H9 (cell line): ENCODE data around the gene COL18A1. TPM values are rescaled to one million over a fixed set of nuclear protein-coding genes. Genes with fewer than 3 reads are reported as not detected.

Experiments
- DNase-seq: peaks from one replicate; pipeline ENCODE4 v3.0.0-alpha.2; 2017
- H2AFZ ChIP-seq: one replicate; pipeline ENCODE4 v1.6.1; 2013; ENCODE audit warnings: mild to moderate bottlenecking, low read length, control low read depth, moderate library complexity
- H2AK5ac ChIP-seq: 2 replicates; pipeline ENCODE4 v1.6.1; 2013; ENCODE audit warnings: low read length, control low read depth, mixed read lengths; ENCODE audit not compliant: insufficient read length
- H2BK120ac ChIP-seq: one replicate; pipeline ENCODE4 v1.6.1; 2013; ENCODE audit warnings: low read depth, mild to moderate bottlenecking, low read length, control low read depth, inconsistent platforms; ENCODE audit not compliant: poor library complexity, severe bottlenecking
- H2BK12ac ChIP-seq: 2 replicates; pipeline ENCODE4 v1.6.1; 2013; ENCODE audit warnings: low read length, control low read depth, mixed read lengths, low read depth; ENCODE audit not compliant: insufficient read length
- H2BK15ac ChIP-seq: 2 replicates; pipeline ENCODE4 v1.6.1; 2013; ENCODE audit warnings: low read depth, low read length, control low read depth
- H2BK20ac ChIP-seq: one replicate; pipeline ENCODE4 v1.6.1; 2013; ENCODE audit warnings: low read depth, mild to moderate bottlenecking, low read length, control low read depth, inconsistent platforms; ENCODE audit not compliant: poor library complexity, severe bottlenecking
- H2BK5ac ChIP-seq: 2 replicates; pipeline ENCODE4 v1.6.1; 2013; ENCODE audit warnings: low read length, control low read depth, mixed read lengths; ENCODE audit not compliant: insufficient read length
- H3K14ac ChIP-seq: 2 replicates; pipeline ENCODE4 v1.6.1; 2013; ENCODE audit warnings: low read length, control low read depth; ENCODE audit not compliant: insufficient read depth
- H3K18ac ChIP-seq: 2 replicates; pipeline ENCODE4 v1.6.1; 2013; ENCODE audit warnings: low read depth, mild to moderate bottlenecking, mixed read lengths, low read length, control low read depth; ENCODE audit not compliant: insufficient read length
- H3K23ac ChIP-seq: 2 replicates; pipeline ENCODE4 v1.6.1; 2013; ENCODE audit warnings: low read length, control low read depth, mixed read lengths, low read depth; ENCODE audit not compliant: insufficient read length
- H3K23me2 ChIP-seq: 2 replicates; pipeline ENCODE4 v1.6.1; 2013; ENCODE audit warnings: low read depth, mild to moderate bottlenecking, mixed read lengths, low read length, control low read depth; ENCODE audit not compliant: insufficient read length, poor library complexity, severe bottlenecking
- H3K27ac ChIP-seq: 2 replicates; pipeline ENCODE4 v1.5.1; 2013; ENCODE audit warnings: low read length, control low read depth, mixed read lengths, low read depth; ENCODE audit not compliant: insufficient read length
- H3K27me3 ChIP-seq: 2 replicates; pipeline ENCODE4 v1.6.1; 2013; ENCODE audit warnings: low read length, control low read depth, inconsistent platforms; ENCODE audit not compliant: insufficient read depth
- H3K4ac ChIP-seq: 2 replicates; pipeline ENCODE4 v1.6.1; 2013; ENCODE audit warnings: low read depth, mild to moderate bottlenecking, control low read depth, inconsistent platforms, low read length, moderate library complexity
- H3K4me1 ChIP-seq: 2 replicates; pipeline ENCODE4 v1.6.1; 2013; ENCODE audit warnings: low read length, control low read depth, inconsistent platforms; ENCODE audit not compliant: insufficient read depth
- H3K4me2 ChIP-seq: 2 replicates; pipeline ENCODE4 v1.6.1; 2013; ENCODE audit warnings: low read length, control low read depth, mixed read lengths; ENCODE audit not compliant: insufficient read length, insufficient read depth
- H3K56ac ChIP-seq: 2 replicates; pipeline ENCODE4 v1.6.1; 2013; ENCODE audit warnings: low read depth, mild to moderate bottlenecking, mixed read lengths, low read length, control low read depth; ENCODE audit not compliant: insufficient read length
- H3K79me1 ChIP-seq: 2 replicates; pipeline ENCODE4 v1.6.1; 2013; ENCODE audit warnings: low read depth, mild to moderate bottlenecking, moderate library complexity, low read length, control low read depth, inconsistent platforms; ENCODE audit not compliant: insufficient read depth, poor library complexity, severe bottlenecking
- H3K79me2 ChIP-seq: 2 replicates; pipeline ENCODE4 v1.6.1; 2013; ENCODE audit warnings: low read length, control low read depth, inconsistent platforms; ENCODE audit not compliant: insufficient read depth
- H3K9ac ChIP-seq: 2 replicates; pipeline ENCODE4 v1.6.1; 2013; ENCODE audit warnings: low read length, control low read depth, mixed read lengths; ENCODE audit not compliant: insufficient read length; ENCODE audit errors: extremely low read depth
- H3K9me3 ChIP-seq: one replicate; pipeline ENCODE4 v1.6.1; 2013; ENCODE audit warnings: low read depth, low read length, inconsistent platforms; ENCODE audit not compliant: control insufficient read depth
- H3T11ph ChIP-seq: one replicate; pipeline ENCODE4 v1.6.1; 2013; ENCODE audit warnings: mild to moderate bottlenecking, low read length, control low read depth, inconsistent platforms
- H4K20me1 ChIP-seq: one replicate; pipeline ENCODE4 v1.6.1; 2013; ENCODE audit not compliant: control insufficient read depth, insufficient read length, insufficient read depth
- H4K5ac ChIP-seq: 2 replicates; pipeline ENCODE4 v1.6.1; 2013; ENCODE audit warnings: low read depth, mild to moderate bottlenecking, mixed read lengths, low read length, control low read depth; ENCODE audit not compliant: insufficient read length
- H4K8ac ChIP-seq: replicated peaks from 2 replicates; pipeline ENCODE4 v1.6.1; 2013; ENCODE audit warnings: low read length, control low read depth, mixed read lengths, low read depth; ENCODE audit not compliant: insufficient read length
- H4K91ac ChIP-seq: 2 replicates; pipeline ENCODE4 v1.6.1; 2013; ENCODE audit warnings: low read depth, mild to moderate bottlenecking, moderate library complexity, mixed read lengths, low read length, control low read depth; ENCODE audit not compliant: insufficient read length
- H3K27ac Mint-ChIP-seq, 3 experiments: 2 replicates in 2 of 3; 3 replicates in 1 of 3; pipeline ENCODE4 v1.8.0; 2020 to 2021; ENCODE audit warnings: mixed read lengths in 3 of 3, mild to moderate bottlenecking in 1 of 3, moderate library complexity in 1 of 3
- H3K27me3 Mint-ChIP-seq: 2 replicates; pipeline ENCODE4 v1.8.0; 2021; ENCODE audit warnings: low read depth, mild to moderate bottlenecking, moderate library complexity, mixed read lengths
- H3K36me3 Mint-ChIP-seq, 3 experiments: 2 replicates in 2 of 3; 3 replicates in 1 of 3; pipeline ENCODE4 v1.8.0; 2020 to 2021; ENCODE audit warnings: low read depth in 3 of 3, mixed read lengths in 3 of 3; ENCODE audit not compliant: insufficient read depth in 1 of 3
- H3K4me1 Mint-ChIP-seq, 2 experiments: 2 replicates each; pipeline ENCODE4 v1.8.0; 2020; ENCODE audit warnings: mixed read lengths in 2 of 2
- H3K4me3 Mint-ChIP-seq, 2 experiments: 2 replicates in 1 of 2; 3 replicates in 1 of 2; pipeline ENCODE4 v1.8.0; 2020 to 2021; ENCODE audit warnings: mild to moderate bottlenecking in 2 of 2, mixed read lengths in 2 of 2, moderate library complexity in 1 of 2
- H3K9me3 Mint-ChIP-seq, 2 experiments: 2 replicates in 1 of 2; 3 replicates in 1 of 2; pipeline ENCODE4 v1.8.0; 2020; ENCODE audit warnings: mild to moderate bottlenecking in 2 of 2, mixed read lengths in 2 of 2, moderate library complexity in 1 of 2
- WGBS: extraction: QIAGEN DNeasy Blood & Tissue Kit; methylation state at CpG from one replicate; pipeline ENCODE4 v1.1.7; 2013; ENCODE audit warnings: missing lambda C conversion rate, low lambda C conversion rate, mixed read lengths; ENCODE audit not compliant: insufficient read length; ENCODE audit errors: extremely low coverage; 5-methylcytosine and 5-hydroxymethylcytosine counted together
- total RNA-seq: library from RNA; stranded (reverse); gene quantifications from 2 replicates; pipeline ENCODE4 v1.2.1, GENCODE V29; 2021
- TF ChIP-seq, protein P1 (sequence below): fragments of 200-600 bp; sonication (generic); conservative IDR thresholded peaks from 3 replicates; pipeline ENCODE4 v1.8.0; 2021; ENCODE audit warnings: antibody characterized with exemption, mild to moderate bottlenecking

Gene COL18A1
- total RNA-seq, 1 experiment from 2014 or later: 232 TPM

DNA sequence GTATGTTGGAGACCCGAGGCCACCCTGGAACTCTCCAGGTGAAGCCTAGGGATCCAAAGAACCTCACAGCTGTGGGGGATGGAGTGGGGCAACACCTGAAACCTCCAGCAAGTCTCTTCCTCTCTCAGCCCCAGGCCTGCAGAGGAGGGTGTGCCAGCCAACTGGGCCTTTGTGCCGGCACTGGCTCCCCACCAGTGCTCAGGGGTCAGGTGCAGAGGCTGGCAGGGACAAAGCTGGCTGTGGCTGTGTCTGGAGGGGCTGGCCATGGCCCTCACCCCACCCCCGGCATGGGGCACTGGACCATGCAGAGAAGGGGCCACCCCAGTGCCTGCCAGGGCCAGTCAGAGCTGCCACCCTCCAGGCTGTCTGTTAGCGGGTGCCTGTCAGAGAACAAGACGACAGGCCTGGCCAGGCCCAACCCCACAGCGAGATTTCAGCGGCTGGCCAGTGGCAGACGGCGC, 3.9 kb downstream of the COL18A1 start:
- H2BK15ac ChIP-seq: no peak overlapping the region
- Mint-ChIP-seq H3K9me3 (no peaks in the 10 kb centered on the region; a peak in 1 of 5 replicates), H3K27ac (peak overlapping the region in 1 of 3 experiments; percentile 64; a peak in 2 of 7 replicates), H3K4me3 (no peak overlapping the region), H3K27me3 (peaks cover 3% of the 10 kb centered on the region), H3K4me1 (peaks cover 63 to 73% of the 10 kb centered on the region in 2 experiments), H3K36me3 (peaks cover 0 to 26% (median 0%) of the 10 kb centered on the region in 3 experiments; a peak in 4 of 7 replicates)
- no peak overlapping the region for H4K8ac ChIP-seq
- no peak overlapping the region for H3K27ac ChIP-seq
- no CpG with 5 or more reads among the region's 9 CpGs for WGBS
- H4K20me1 ChIP-seq: peaks cover 2% of the 10 kb centered on the region
- H2BK20ac ChIP-seq: no peak overlapping the region
- no peak overlapping the region for H3K23ac ChIP-seq
- H3K14ac ChIP-seq: no peak overlapping the region; the same call in 1 of the 2 replicates
- H3K79me2 ChIP-seq: peaks cover 58% of the 10 kb centered on the region; the same call in 1 of the 2 replicates
- no peak overlapping the region for H4K5ac ChIP-seq
- no peak overlapping the region for H3T11ph ChIP-seq
- no peak overlapping the region for H2BK12ac ChIP-seq
- no peak overlapping the region for H3K4me2 ChIP-seq
- H3K23me2 ChIP-seq: peaks cover 10% of the 10 kb centered on the region
- no peaks in the 10 kb centered on the region for H3K9me3 ChIP-seq
- no peak overlapping the region for H3K18ac ChIP-seq
- H2BK5ac ChIP-seq: no peak overlapping the region
- TF ChIP-seq, protein P1, sequence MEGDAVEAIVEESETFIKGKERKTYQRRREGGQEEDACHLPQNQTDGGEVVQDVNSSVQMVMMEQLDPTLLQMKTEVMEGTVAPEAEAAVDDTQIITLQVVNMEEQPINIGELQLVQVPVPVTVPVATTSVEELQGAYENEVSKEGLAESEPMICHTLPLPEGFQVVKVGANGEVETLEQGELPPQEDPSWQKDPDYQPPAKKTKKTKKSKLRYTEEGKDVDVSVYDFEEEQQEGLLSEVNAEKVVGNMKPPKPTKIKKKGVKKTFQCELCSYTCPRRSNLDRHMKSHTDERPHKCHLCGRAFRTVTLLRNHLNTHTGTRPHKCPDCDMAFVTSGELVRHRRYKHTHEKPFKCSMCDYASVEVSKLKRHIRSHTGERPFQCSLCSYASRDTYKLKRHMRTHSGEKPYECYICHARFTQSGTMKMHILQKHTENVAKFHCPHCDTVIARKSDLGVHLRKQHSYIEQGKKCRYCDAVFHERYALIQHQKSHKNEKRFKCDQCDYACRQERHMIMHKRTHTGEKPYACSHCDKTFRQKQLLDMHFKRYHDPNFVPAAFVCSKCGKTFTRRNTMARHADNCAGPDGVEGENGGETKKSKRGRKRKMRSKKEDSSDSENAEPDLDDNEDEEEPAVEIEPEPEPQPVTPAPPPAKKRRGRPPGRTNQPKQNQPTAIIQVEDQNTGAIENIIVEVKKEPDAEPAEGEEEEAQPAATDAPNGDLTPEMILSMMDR: no peak
- no peak overlapping the region for H2AK5ac ChIP-seq
- H4K91ac ChIP-seq: no peak overlapping the region
- no peak overlapping the region for H3K56ac ChIP-seq
- no peak overlapping the region for H2BK120ac ChIP-seq
- DNase-seq: no peak
- no peak overlapping the region for H3K4ac ChIP-seq
- H3K79me1 ChIP-seq: no peaks in the 10 kb centered on the region
- H2AFZ ChIP-seq: no peak overlapping the region
- no peak overlapping the region for H3K9ac ChIP-seq
- no peaks in the 10 kb centered on the region for H3K27me3 ChIP-seq
- H3K4me1 ChIP-seq: peaks cover 11% of the 10 kb centered on the region; the same call in 1 of the 2 replicates
